Motor neuron (in vitro differentiated cells): ENCODE data around the gene CLCN2. TPM values are rescaled to one million over a fixed set of nuclear protein-coding genes. Genes with fewer than 3 reads are reported as not detected.
"Not testable (repeated sequence)": the region's sequence is repeated elsewhere in the genome, so short reads cannot be mapped to it uniquely, and the experiment has no call there.

Experiments
- ATAC-seq, 8 experiments: fragments of 200-7000 bp; cut with Tn5 transposase; replicated peaks in 6 of 8; 2 replicates each; pipeline ENCODE4 v1.8.0; 2021; ENCODE audit warnings: mild to moderate bottlenecking in 8 of 8, moderate library complexity in 8 of 8
- H3K27ac ChIP-seq, 2 donors: fragments of 250-450 bp; sonication (Bioruptor Pico); 2 replicates each; pipeline ENCODE4 v1.9.0; 2021; ENCODE audit warnings: antibody characterized with exemption in 2 of 2, mild to moderate bottlenecking in 2 of 2, moderate library complexity in 1 of 2
- H3K4me1 ChIP-seq, 2 donors: fragments of 250-450 bp; sonication (Bioruptor Pico); replicated peaks in 1 of 2; 2 replicates each; pipeline ENCODE4 v1.6.1; 2021; ENCODE audit warnings: antibody characterized with exemption in 2 of 2, mild to moderate bottlenecking in 2 of 2, moderate library complexity in 1 of 2
- H3K4me3 ChIP-seq, 5 donors: fragments of 250-450 bp; sonication (Bioruptor Pico); 2 replicates each; pipeline ENCODE4 v1.9.0; 2021; ENCODE audit warnings: antibody characterized with exemption in 5 of 5, mild to moderate bottlenecking in 5 of 5, moderate library complexity in 4 of 5
- WGBS, 10 experiments: fragments of 450-650 bp; shearing (Covaris generic); methylation state at CpG; one replicate each; pipeline ENCODE4 v1.0.0; 2022; 5-methylcytosine and 5-hydroxymethylcytosine counted together
- in situ Hi-C, 9 experiments: fragments of 400-800 bp; cut with MboI; loops; one replicate each; pipeline ENCODE4 v1.15.0; 2021; ENCODE audit warnings: low sequenced_read_pairs in 9 of 9, low pct_unique_long_range_greater_than_20kb in 2 of 9; ENCODE audit not compliant: unreplicated experiment in 9 of 9
- total RNA-seq, 8 experiments: library from RNA; unstranded; fragments of 300-600 nt; gene quantifications; 2 replicates each; pipeline versions ENCODE4 v1.2.3 to v1.2.4, GENCODE V29; 2022

Gene CLCN2
- total RNA-seq, 8 experiments from 2014 or later = 6.1 to 30.9 (median 13.1) TPM

DNA sequence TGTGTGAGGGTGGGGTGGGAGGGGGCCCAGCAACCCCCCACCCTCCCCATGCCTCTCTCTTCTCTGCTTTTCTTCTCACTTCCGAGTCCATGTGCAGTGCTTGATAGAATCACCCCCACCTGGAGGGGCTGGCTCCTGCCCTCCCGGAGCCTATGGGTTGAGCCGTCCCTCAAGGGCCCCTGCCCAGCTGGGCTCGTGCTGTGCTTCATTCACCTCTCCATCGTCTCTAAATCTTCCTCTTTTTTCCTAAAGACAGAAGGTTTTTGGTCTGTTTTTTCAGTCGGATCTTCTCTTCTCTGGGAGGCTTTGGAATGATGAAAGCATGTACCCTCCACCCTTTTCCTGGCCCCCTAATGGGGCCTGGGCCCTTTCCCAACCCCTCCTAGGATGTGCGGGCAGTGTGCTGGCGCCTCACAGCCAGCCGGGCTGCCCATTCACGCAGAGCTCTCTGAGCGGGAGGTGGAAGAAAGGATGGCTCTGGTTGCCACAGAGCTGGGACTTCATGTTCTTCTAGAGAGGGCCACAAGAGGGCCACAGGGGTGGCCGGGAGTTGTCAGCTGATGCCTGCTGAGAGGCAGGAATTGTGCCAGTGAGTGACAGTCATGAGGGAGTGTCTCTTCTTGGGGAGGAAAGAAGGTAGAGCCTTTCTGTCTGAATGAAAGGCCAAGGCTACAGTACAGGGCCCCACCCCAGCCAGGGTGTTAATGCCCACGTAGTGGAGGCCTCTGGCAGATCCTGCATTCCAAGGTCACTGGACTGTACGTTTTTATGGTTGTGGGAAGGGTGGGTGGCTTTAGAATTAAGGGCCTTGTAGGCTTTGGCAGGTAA, 15.9 kb downstream of the CLCN2 start:
- Histone ChIP-seq H3K4me3 (no peak overlapping the region), H3K4me1 (peaks cover 12 to 16% of the 10 kb centered on the region in 2 donors), H3K27ac (peak overlapping the region in 1 of 2 donors; percentile 49)
- WGBS, 10 experiments = 0 to 38% (median 17%) methylated on average over 1 to 11 of the region's 14 CpGs; no CpG with 5 or more reads in 1 of the 10 experiments
- in situ Hi-C loops = no loop called here
- peak; percentile 83 to 93 (median 90) for ATAC-seq

DNA sequence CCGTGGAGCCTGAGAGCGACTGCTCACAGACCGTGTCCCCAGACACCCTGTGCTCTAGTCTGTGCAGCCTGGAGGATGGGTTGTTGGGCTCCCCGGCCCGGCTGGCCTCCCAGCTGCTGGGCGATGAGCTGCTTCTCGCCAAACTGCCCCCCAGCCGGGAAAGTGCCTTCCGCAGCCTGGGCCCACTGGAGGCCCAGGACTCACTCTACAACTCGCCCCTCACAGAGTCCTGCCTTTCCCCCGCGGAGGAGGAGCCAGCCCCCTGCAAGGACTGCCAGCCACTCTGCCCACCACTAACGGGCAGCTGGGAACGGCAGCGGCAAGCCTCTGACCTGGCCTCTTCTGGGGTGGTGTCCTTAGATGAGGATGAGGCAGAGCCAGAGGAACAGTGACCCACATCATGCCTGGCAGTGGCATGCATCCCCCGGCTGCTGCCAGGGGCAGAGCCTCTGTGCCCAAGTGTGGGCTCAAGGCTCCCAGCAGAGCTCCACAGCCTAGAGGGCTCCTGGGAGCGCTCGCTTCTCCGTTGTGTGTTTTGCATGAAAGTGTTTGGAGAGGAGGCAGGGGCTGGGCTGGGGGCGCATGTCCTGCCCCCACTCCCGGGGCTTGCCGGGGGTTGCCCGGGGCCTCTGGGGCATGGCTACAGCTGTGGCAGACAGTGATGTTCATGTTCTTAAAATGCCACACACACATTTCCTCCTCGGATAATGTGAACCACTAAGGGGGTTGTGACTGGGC, 16.7 kb downstream of the CLCN2 start:
- Histone ChIP-seq H3K4me1 (peaks cover 16 to 20% of the 10 kb centered on the region in 2 donors), H3K4me3 (no peak overlapping the region), H3K27ac (peak overlapping the region in 1 of 2 donors; percentile 49)
- in situ Hi-C loops = no loop called here
- 80% methylated on average over 3 of the region's 24 CpGs; no CpG with 5 or more reads in 9 of the 10 experiments for WGBS, 10 experiments
- ATAC-seq = peak in 5 of 8 experiments; percentile 12 to 41 (median 18)

DNA sequence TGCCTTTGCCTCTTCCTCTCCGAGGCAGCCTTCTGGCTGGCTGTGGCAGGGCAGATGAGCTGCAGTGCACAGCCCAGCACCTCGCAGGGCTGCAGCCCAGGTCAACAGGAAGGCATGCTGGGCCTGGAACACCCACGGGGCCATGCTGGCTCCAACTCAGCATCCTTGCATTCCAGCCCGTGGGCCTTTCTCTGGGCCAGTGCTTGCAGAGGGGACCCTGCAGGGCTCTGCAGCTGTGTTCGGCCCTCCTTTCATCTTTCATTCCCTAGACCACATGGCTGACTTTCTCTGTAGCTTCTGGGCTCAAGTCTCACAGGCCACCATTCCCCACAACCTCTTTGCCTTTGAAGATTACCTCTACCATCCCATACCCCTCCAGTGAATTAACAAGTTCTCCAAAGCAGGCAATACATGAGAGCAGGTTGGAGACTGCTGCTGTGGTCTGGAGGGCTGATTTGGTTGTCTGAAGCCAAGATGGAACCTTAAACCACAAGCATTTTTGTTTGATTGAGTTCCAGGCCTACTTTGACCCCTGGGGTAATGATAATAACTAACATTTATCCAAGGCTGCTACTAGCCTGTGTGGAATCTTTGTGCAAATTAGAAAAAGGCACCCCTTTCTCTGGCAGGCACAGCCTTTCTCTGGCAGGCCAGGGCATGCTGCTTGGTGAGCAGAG, 18.1 kb downstream of the CLCN2 start:
- no peak overlapping the region for H3K27ac ChIP-seq
- H3K4me1 ChIP-seq = peaks cover 23 to 30% of the 10 kb centered on the region in 2 donors
- in situ Hi-C loops = no loop called here
- ATAC-seq = no peak
- 20 to 80% (median 80%) methylated on average over 1 to 2 of the region's 5 CpGs; no CpG with 5 or more reads in 6 of the 10 experiments for WGBS, 10 experiments
- H3K4me3 ChIP-seq = no peak overlapping the region

DNA sequence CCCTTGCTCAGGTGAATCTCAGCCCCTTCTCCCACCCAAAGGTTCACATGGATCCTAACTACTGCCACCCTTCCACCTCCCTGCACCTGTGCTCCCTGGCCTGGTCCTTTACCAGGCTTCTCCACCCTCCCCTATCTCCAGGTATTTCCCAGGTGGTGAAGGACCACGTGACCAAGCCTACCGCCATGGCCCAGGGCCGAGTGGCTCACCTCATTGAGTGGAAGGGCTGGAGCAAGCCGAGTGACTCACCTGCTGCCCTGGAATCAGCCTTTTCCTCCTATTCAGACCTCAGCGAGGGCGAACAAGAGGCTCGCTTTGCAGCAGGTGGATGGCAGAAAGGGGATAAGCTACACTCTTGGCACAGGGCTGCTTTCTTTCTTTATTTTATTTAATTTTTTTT, 19.5 kb downstream of the CLCN2 start:
- ATAC-seq = no peak

DNA sequence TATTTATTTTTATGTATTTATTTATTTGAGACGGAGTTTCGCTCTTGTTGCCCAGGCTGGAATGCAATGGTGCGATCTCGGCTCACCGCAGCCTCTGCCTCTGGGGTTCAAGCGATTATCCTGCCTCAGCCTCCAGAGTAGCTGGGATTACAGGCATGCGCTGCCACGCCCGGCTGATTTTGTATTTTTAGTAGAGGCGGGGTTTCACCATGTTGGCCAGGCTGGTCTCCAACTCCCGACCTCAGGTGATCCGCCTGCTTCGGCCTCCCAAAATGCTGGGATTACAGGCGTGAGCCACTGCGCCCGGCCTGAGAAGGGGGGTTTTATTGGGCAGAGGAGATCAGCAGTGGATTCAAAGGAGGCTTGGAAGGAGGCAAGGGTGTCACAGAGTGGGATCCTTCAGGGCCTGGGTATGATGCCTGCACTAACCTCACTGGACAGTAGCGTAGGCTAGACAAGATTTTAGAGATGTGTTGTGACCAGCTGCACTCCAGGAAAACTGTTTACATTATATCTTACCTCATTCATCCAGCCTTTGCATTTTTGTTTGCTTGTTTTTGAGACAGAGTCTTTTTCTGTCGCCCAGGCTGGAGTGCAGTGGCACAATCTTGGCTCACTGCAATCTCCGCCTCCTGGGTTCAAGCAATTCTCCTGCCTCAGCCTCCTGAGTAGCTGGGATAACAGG, 21.8 kb downstream of the CLCN2 start:
- 82 to 100% (median 96%) methylated on average over 1 to 12 of the region's 19 CpGs for WGBS, 10 experiments

More for the DNA sequence above, 19.5 kb downstream of the CLCN2 start:
- 65 to 100% (median 93%) methylated on average over 1 to 6 of the region's 7 CpGs; no CpG with 5 or more reads in 4 of the 10 experiments for WGBS, 10 experiments
- Histone ChIP-seq H3K4me3 (no peak overlapping the region), H3K4me1 (peaks cover 37 to 43% of the 10 kb centered on the region in 2 donors), H3K27ac (no peak overlapping the region)
- in situ Hi-C loops = no loop called here

DNA sequence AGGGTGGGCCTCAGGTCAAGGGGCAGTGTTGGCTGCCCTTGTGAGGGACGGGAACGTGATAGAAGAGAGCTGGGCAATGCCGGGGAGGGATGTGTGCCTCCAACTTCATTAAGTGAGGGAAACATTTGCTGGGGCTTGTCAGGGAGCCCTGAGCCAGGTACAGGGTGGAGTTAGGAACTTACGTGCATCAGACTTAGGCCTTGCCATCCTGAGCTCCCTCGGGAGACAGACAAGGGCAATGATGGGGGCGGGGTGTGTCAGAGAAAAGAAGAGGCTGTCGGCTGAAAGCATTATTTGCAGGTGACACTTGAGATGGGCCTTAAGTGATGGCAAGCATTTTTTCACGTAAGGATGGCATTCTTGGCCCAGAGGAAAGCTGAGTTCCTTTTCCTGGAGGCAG, 22.4 kb downstream of the CLCN2 start:
- H3K4me3 ChIP-seq = peak overlapping the region; percentile 25 to 79 (median 37)
- H3K4me1 ChIP-seq = peaks cover 25 to 28% of the 10 kb centered on the region in 2 donors
- no peak for ATAC-seq
- in situ Hi-C loops = no loop called here
- peak overlapping the region; percentile 55 to 71 for H3K27ac ChIP-seq
- WGBS, 10 experiments = 29 to 100% (median 51%) methylated on average over 1 to 7 of the region's 8 CpGs; no CpG with 5 or more reads in 3 of the 10 experiments

More for the DNA sequence above, 21.8 kb downstream of the CLCN2 start:
- in situ Hi-C loops, ATAC-seq: not testable (repeated sequence)
- H3K4me3 ChIP-seq = peak overlapping the region; percentile 25 to 79 (median 37)
- peak overlapping the region; percentile 55 to 71 for H3K27ac ChIP-seq
- H3K4me1 ChIP-seq = peaks cover 25 to 28% of the 10 kb centered on the region in 2 donors

DNA sequence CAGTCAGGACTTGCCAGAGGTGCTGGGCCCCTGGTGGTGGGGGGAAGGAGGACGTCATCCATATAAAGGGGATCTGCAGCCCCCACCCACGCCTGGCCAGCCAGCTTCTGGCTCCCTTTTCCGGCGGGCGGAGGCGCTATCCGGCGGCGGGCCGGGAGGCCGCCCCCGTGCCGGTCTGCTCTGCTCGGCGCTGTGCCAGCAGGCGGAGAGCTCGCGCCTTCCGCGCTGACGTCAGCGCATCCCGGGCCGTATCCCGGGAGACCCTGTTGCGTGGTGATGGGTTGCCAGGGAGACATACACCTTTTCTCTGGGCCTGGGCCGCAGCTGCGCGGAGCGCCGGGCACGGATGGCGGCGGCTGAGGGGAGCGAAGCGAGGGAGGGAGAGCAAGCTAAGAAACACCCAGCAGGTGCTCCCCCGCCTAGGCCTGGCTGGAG, 22.9 kb downstream of the CLCN2 start:
- WGBS, 10 experiments = 0% methylated on average over 1 to 11 of the region's 37 CpGs; no CpG with 5 or more reads in 7 of the 10 experiments
- in situ Hi-C loops = no loop called here
- Histone ChIP-seq H3K4me3 (peak overlapping the region; percentile 25 to 79 (median 37)), H3K4me1 (peaks cover 25 to 28% of the 10 kb centered on the region in 2 donors), H3K27ac (peak overlapping the region; percentile 74 to 96)
- ATAC-seq = peak in 6 of 8 experiments; percentile 5 to 85 (median 79)

GRCh38 chr3:184337981-184338380, 23.4 kb downstream of the CLCN2 start:
- Histone ChIP-seq H3K27ac (peak overlapping the region; percentile 74 to 96), H3K4me1 (peaks cover 25 to 28% of the 10 kb centered on the region in 2 donors), H3K4me3 (peak overlapping the region; percentile 13 to 79 (median 37))
- in situ Hi-C loops = no loop called here
- 60 to 86% (median 73%) methylated on average over 2 to 4 of the region's 7 CpGs; no CpG with 5 or more reads in 4 of the 10 experiments for WGBS, 10 experiments
- ATAC-seq = no peak

DNA sequence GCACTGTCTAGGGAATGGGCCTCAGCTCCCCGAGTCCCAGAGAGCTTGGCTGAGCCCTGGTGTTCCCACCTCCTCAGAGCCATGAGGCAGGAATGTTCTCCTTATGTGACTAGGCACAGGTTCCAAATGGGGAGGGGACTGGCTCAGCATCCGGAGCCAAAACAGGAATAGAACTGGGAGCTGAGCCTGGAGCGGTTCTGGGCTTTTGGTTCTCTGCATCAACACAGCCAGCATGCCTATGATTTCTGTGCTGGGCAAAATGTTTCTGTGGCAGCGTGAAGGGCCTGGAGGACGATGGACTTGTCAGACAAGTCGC, 24.0 kb downstream of the CLCN2 start, which contains the start of gene FAM131A:
FAM131A (plus strand) TSS at position 202 of the 316 bp plus-strand sequence; CDS start at position 233, 31 bp downstream.
- H3K4me3 ChIP-seq = peak within 1 kb of the TSS; percentile 75 to 94 (median 83)
- in situ Hi-C loops = no loop called here
- H3K4me1 ChIP-seq = peaks cover 25 to 28% of the 10 kb centered on the region in 2 donors
- H3K27ac ChIP-seq = peak within 1 kb of the TSS; percentile 96 to 97
- ATAC-seq = no peak
- WGBS, 10 experiments = 43 to 94% (median 67%) methylated on average over 1 to 5 of the region's 6 CpGs; no CpG with 5 or more reads in 2 of the 10 experiments

DNA sequence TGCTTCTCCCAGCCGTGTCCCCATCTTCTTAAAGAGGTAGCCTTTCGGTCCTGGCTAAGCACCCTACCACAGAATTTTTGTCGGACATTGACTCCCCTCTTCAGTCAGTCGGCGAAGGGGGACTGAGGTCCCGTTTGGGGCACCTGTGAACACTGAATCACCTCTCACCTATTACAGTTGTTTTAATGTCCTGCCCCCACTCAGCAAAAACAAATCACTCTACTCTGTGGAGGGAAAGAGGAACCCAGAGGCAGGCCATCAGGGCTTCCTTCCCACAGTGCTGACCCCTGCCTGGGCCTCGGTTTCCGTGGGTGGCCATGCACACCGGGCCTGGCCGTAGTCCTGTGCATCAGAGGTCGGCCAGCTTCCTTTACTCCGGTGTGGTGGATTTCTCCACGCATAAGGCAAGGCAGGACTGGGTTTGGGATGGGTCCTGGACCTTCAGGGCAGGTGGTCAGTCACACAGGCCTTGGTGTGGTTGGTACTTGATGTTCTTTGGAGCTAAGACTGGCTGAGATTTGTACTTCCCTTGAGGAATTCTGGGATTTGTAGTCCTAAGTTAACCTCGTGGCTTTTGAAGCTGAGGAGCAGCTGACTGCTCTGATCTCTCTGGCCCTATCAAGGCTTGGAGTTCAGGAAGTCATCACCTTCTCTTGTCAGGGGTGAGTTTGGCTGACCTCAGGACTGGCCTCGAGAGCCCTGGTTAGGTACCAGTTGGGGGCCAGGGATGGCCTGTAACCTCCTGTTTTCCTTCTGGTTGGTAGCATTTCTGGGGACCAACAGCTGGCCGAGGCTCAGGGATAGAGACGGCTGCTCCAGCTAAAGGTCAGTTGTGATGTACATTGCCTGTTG, 24.6 kb downstream of the CLCN2 start:
- WGBS, 10 experiments = 0 to 100% (median 18%) methylated on average over 1 to 6 of the region's 17 CpGs; no CpG with 5 or more reads in 2 of the 10 experiments
- in situ Hi-C loops = no loop called here
- ATAC-seq = peak in 3 of 8 experiments; percentile 6 to 16 (median 11)
- Histone ChIP-seq H3K4me3 (peak overlapping the region; percentile 75 to 94 (median 83)), H3K27ac (peak overlapping the region; percentile 96 to 97), H3K4me1 (peaks cover 25 to 28% of the 10 kb centered on the region in 2 donors)
